Measurements from ENCODE around the gene SUGP2.
A peak's percentile ranks its signal among the peaks of the same experiment; 100 is the strongest.

The SUGP2 gene

DNA sequence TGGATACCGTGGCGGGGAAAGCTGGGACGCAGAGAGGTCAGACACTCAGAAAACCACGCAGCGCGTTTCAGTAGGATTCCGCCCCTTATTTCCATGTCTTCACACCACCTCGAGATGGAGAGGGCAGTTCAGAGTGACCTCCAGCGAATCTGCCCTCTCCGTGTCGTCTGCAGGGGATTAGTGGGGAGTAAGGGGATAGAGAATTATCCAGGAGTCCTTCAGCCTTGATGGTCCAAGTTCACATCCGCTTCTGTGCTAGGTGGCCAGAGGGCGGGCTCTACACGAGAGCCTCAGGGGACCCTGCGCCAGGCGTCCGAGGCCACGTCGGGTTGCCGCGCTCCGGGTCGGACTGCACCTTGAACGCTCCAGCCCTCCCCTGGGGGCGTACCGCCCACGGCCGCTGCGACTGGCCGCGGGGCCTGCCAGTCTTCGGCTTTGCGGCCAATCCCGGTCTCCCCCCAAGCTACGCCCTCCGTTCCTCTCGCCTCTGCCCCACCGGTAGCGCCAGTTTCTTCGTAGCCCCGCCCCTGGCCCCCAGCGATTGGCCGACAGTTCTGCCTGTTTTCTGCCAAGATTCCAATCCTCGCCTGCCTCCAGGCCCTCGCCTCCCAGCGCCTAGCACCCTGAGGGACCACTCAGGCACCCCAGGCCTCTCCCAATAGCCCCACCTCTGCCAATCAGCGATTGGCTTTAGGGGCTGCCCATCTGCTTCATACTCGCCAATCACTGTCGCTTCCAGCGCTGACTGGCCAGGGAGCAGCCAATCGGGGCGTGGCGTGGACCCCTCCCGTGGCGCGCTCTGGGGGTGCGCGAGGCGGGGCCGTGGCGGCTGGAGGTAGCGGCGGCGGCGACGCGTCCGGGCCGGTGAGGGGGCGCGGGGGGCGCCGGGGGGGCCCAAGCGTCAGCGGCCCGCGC lies 30.1 kb upstream of the SUGP2 start, which contains the start of gene SLC25A42:
TSS of gene SLC25A42 (plus strand) at position 812 of the 915 bp plus-strand sequence. CDS start 32,131 bp downstream, outside the sequence.
- DNase-seq (ENCODE audit: extremely low read depth, low read depth): peak; percentile 99
- TF ChIP-seq, protein P1, sequence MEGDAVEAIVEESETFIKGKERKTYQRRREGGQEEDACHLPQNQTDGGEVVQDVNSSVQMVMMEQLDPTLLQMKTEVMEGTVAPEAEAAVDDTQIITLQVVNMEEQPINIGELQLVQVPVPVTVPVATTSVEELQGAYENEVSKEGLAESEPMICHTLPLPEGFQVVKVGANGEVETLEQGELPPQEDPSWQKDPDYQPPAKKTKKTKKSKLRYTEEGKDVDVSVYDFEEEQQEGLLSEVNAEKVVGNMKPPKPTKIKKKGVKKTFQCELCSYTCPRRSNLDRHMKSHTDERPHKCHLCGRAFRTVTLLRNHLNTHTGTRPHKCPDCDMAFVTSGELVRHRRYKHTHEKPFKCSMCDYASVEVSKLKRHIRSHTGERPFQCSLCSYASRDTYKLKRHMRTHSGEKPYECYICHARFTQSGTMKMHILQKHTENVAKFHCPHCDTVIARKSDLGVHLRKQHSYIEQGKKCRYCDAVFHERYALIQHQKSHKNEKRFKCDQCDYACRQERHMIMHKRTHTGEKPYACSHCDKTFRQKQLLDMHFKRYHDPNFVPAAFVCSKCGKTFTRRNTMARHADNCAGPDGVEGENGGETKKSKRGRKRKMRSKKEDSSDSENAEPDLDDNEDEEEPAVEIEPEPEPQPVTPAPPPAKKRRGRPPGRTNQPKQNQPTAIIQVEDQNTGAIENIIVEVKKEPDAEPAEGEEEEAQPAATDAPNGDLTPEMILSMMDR (IDR thresholded peaks at IDR 0.05; ENCODE audit: low read depth, low read length): no peak

DNA sequence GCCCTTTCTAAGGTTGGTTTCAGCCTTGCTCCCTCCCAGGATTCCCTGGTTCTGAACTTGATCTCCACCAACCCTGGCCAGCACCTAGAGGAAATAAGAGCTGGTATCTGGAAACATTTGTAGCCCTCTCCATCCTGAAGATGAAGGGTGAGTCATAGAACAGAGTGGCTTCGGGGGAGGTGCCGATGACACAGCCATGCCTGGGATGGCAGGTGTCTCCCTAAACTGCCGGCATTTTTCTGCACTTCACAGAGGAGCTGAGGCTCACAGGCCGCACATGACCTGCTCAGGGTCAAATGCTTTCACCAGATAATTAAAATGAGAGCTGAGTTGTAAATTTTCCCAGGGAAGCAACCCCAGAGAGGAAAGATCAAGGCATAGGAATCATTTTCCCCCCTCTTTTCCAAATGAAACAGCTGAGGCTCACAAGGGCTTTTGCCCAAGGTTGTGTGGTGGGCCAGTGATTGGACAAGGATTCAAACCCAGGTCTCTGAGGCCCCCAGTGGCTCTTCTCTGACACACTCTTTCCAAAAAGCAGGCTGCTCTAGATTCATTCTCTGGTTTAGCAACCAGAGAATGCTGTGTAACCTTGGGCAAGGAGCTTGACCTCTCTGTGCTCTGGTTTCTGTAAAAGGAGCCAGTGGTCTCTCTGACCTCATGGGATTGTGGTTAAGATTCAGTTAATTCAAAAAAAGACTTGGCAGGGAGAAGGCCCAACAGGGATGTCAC lies 29.3 kb upstream of the SUGP2 start:
- DNase-seq (ENCODE audit: extremely low read depth, low read depth): no peak
- TF ChIP-seq, protein P1 (IDR thresholded peaks at IDR 0.05; ENCODE audit: low read depth, low read length): no peak

DNA sequence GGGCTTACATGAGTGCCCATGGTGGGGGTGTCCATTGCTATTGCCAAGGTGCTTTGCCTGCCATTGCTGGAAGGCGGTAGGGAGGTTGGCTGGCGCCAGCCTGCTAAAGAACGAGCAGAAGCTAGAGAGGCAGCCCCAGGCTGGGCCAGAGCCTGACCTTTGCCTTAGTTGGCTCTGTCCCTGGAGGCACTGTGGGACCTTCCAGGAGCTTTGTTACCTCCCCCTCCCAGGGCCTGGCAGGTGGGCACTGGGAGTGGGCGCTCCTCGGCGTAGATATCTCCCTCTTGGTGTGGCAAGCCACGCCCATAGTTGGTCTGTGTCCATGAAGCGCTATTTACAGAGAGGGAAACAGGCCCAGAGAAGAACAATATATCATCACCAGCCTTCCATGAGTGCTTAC lies 28.2 kb upstream of the SUGP2 start:
- TF ChIP-seq, protein P1 (IDR thresholded peaks at IDR 0.05; ENCODE audit: low read depth, low read length): no peak
- DNase-seq (ENCODE audit: extremely low read depth, low read depth): no peak

DNA sequence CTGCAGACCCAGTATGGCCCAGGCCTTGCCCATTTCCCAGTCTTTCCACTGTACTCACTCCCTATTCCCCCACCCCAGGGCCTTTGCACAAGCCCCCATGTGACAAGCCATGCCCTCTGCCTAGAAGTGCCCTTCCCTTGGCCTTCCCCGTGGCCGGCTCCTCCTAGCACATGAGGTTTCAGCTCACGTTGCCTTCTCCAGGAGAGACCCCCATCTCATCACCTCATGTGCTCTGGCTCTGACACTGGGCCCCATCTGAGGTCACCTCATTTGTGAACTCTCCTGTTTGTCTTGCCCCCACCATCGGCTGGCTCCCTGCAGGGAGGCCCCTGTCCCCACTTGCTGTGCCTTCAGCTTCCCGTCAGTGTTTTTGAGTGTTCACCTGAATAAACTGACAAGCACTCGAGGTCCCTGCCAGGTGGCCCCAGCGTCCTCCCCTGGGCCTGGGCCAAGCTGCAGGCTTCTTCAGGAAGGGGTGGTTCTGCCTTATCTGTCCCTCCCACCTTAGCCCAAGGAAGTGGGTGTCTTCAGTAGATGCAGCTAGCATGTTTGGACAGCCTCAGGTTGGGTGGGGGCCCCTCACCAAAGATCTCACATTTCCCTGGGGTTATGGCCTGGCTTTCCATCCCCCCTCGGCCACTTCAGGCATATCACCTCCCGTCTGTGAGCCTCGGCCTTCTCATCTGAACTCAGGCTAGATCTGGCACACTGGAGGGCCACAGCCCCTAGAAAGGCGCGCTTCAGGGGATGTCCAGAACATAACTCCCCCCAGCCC lies 26.7 kb upstream of the SUGP2 start:
- TF ChIP-seq, protein P1 (IDR thresholded peaks at IDR 0.05; ENCODE audit: low read depth, low read length): no peak
- no peak for DNase-seq (ENCODE audit: extremely low read depth, low read depth)

DNA sequence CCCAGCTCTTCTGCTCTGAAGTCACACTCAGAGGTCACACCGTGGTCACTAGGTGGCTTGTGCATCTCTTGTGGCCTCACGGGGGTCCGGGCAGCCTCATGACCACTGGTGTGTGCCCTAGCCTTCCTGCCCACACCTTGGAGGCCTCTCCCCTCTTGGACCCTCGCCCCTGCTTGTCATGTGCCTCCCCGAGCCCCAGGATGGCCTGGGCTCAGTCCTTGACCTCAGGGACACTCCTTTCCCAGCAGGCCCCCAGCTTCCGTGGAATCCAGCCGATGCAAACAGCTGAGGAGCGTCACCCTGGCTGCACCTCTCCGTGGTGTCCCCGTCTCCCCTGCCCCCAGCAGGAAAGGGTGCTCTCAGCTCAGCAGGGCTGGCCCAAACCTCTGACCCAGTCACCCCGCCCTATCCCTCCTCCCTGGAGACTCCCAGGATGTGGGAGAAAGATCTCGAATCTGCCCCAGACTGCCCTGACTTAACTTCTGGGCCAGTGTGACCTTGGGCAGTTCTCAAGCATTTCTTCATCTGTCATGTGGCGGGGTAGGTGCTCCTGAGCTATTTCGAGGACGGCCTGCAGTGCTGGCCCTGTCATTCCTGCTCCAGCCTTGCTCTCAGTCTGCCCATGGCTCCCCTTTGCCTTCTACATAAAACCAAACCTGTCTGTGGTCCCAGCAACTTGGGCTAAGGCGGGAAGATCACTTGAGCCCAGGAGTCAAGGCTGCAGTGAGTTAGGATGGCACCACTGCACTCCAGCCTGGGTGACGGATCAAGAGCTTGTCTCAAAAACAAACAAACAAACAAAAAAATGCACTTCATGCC lies 25.9 kb upstream of the SUGP2 start:
- TF ChIP-seq, protein P1 (IDR thresholded peaks at IDR 0.05; ENCODE audit: low read depth, low read length): no peak
- no peak for DNase-seq (ENCODE audit: extremely low read depth, low read depth)

DNA sequence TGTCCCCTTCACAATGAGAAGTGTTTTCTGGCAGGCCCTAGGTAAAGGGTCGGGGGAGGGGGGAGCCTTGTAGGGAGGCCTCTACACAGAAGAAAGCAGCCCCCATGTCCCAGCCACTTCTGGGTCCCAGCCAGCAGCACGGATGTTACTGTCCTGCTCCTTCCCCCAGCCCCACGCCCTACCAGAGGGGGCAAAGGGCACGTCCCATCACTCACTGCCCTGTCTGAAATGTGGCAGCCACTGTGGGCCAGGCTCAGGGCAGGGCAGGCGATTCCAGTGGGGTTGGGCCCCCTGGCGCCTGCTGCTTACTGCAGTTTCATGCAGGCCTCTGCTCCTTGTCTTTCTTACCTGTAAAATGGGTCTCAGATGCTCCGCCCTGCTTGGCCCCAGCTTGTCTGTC lies 24.4 kb upstream of the SUGP2 start:
- no peak for DNase-seq (ENCODE audit: extremely low read depth, low read depth)

More for the DNA sequence above, 24.4 kb upstream of the SUGP2 start:
- TF ChIP-seq, protein P1 (IDR thresholded peaks at IDR 0.05; ENCODE audit: low read depth, low read length): no peak

All from AG09319 (cell line).